Endothelial cell of umbilical vein (primary cell): ENCODE results near the gene MARCHF11.

Experiments
- EZH2 ChIP-seq: IDR thresholded peaks from 2 replicates; pipeline ENCODE4 v1.6.1; 2012; ENCODE audit warnings: borderline replicate concordance, low read depth, mild to moderate bottlenecking, moderate library complexity, low read length, inconsistent platforms; ENCODE audit not compliant: severe bottlenecking
- POLR2A ChIP-seq: IDR thresholded peaks from 2 replicates; pipeline ENCODE4 v1.6.1; 2012; ENCODE audit warnings: low read depth, mild to moderate bottlenecking, control low read depth, low read length

GRCh38 chr5:16156152-16156551, 23.4 kb downstream of the MARCHF11 start:
- TF ChIP-seq EZH2 (no peak), POLR2A (no peak)
